GM19328 (cell line): Measurements from ENCODE around the gene PCSK5.
"Not testable (repeated sequence)": the region's sequence is repeated elsewhere in the genome, so short reads cannot be mapped to it uniquely, and the experiment has no call there.

Experiments used
- ATAC-seq: cut with Tn5 transposase; IDR thresholded peaks from one replicate; pipeline ENCODE4 v1.9.1; 2021; ENCODE audit warnings: mild to moderate bottlenecking, moderate library complexity; ENCODE audit not compliant: unreplicated experiment

Gene PCSK5

GRCh38 chr9:76296561-76297310 lies 406.3 kb downstream of the PCSK5 start:
- no peak for ATAC-seq

GRCh38 chr9:76297721-76298239 lies 407.3 kb downstream of the PCSK5 start:
- ATAC-seq = no peak

- ATAC-seq = no peak
Measured at GRCh38 chr9:76298521-76299144, 408.2 kb downstream of the PCSK5 start.

- ATAC-seq = no peak
Measured at GRCh38 chr9:76302543-76302942, 412.1 kb downstream of the PCSK5 start.

GRCh38 chr9:76302947-76303550 lies 412.6 kb downstream of the PCSK5 start:
- no peak for ATAC-seq

- not testable (repeated sequence) for ATAC-seq
Measured at GRCh38 chr9:76307047-76307446, 416.6 kb downstream of the PCSK5 start.

- no peak for ATAC-seq
Measured at GRCh38 chr9:76310577-76310976, 420.1 kb downstream of the PCSK5 start.

GRCh38 chr9:76310991-76311390 lies 420.5 kb downstream of the PCSK5 start:
- ATAC-seq = no peak

GRCh38 chr9:76311537-76311936 lies 421.1 kb downstream of the PCSK5 start:
- ATAC-seq = no peak

- ATAC-seq = no peak
Measured at GRCh38 chr9:76313771-76314170, 423.3 kb downstream of the PCSK5 start.

- no peak for ATAC-seq
Measured at GRCh38 chr9:76314321-76314720, 423.8 kb downstream of the PCSK5 start.

- ATAC-seq = no peak
Measured at GRCh38 chr9:76316069-76316468, 425.6 kb downstream of the PCSK5 start.

GRCh38 chr9:76319466-76319865 lies 429.0 kb downstream of the PCSK5 start:
- ATAC-seq = not testable (repeated sequence)

GRCh38 chr9:76321195-76321828 lies 430.8 kb downstream of the PCSK5 start:
- ATAC-seq = no peak

GRCh38 chr9:76322810-76323209 lies 432.3 kb downstream of the PCSK5 start:
- no peak for ATAC-seq

- ATAC-seq = no peak
Measured at GRCh38 chr9:76323490-76323889, 433.0 kb downstream of the PCSK5 start.

- ATAC-seq = not testable (repeated sequence)
Measured at GRCh38 chr9:76324030-76324429, 433.6 kb downstream of the PCSK5 start.

GRCh38 chr9:76330034-76330433 lies 439.6 kb downstream of the PCSK5 start:
- ATAC-seq = no peak

- no peak for ATAC-seq
Measured at GRCh38 chr9:76333388-76333787, 442.9 kb downstream of the PCSK5 start.

GRCh38 chr9:76333964-76334363 lies 443.5 kb downstream of the PCSK5 start:
- no peak for ATAC-seq

- ATAC-seq = no peak
Measured at GRCh38 chr9:76336027-76336426, 445.6 kb downstream of the PCSK5 start.
